NCI-H1694 treated with DMSO at 0.1 percent for 48 hours (cell line): ENCODE measurements around the gene ZNF398.
"Not testable (repeated sequence)": the region's sequence is repeated elsewhere in the genome, so short reads cannot be mapped to it uniquely, and the experiment has no call there.

Experiments
- DNase-seq: peaks from one replicate; lab custom pipeline; 2025; lab: John Stamatoyannopoulos, UW

Gene ZNF398

GRCh38 chr7:149147072-149147751, at the start of gene ZNF398:
Gene ZNF398, plus strand, starts transcription at chr7:149147453. Its CDS starts 290 bp downstream, at chr7:149147743.
- DNase-seq: peak; percentile 71

- no peak for DNase-seq
Measured at GRCh38 chr7:149099058-149099457, 48.2 kb upstream of the ZNF398 start.

- DNase-seq: no peak
Measured at GRCh38 chr7:149100821-149101220, 46.4 kb upstream of the ZNF398 start.

GRCh38 chr7:149102666-149103065, 44.6 kb upstream of the ZNF398 start:
- no peak for DNase-seq

GRCh38 chr7:149103424-149103823, 43.8 kb upstream of the ZNF398 start:
- DNase-seq: no peak

- DNase-seq: no peak
Measured at GRCh38 chr7:149104214-149104613, 43.0 kb upstream of the ZNF398 start.

GRCh38 chr7:149104749-149105148, 42.5 kb upstream of the ZNF398 start:
- DNase-seq: no peak

- DNase-seq: no peak
Measured at GRCh38 chr7:149109969-149110368, 37.3 kb upstream of the ZNF398 start.

GRCh38 chr7:149125189-149125862, 21.9 kb upstream of the ZNF398 start:
- DNase-seq: no peak

GRCh38 chr7:149125863-149126661, 21.2 kb upstream of the ZNF398 start, which contains the start of gene ZNF425:
Gene ZNF425, minus strand, starts transcription at chr7:149126324. Its CDS starts 111 bp downstream, at chr7:149126213.
- DNase-seq: peak; percentile 76

GRCh38 chr7:149126662-149127266, 20.5 kb upstream of the ZNF398 start:
- peak; percentile 50 for DNase-seq

GRCh38 chr7:149130572-149131198, 16.6 kb upstream of the ZNF398 start:
- DNase-seq: no peak

GRCh38 chr7:149133028-149133710, 14.1 kb upstream of the ZNF398 start:
- DNase-seq: no peak

- DNase-seq: no peak
Measured at GRCh38 chr7:149136118-149136517, 11.1 kb upstream of the ZNF398 start.

GRCh38 chr7:149140831-149141230, 6.4 kb upstream of the ZNF398 start:
- DNase-seq: no peak

GRCh38 chr7:149141893-149142292, 5.4 kb upstream of the ZNF398 start:
- DNase-seq: no peak

GRCh38 chr7:149144436-149144922, 2.8 kb upstream of the ZNF398 start:
- DNase-seq: not testable (repeated sequence)

GRCh38 chr7:149145031-149145845, 2.0 kb upstream of the ZNF398 start:
- DNase-seq: no peak

- no peak for DNase-seq
Measured at GRCh38 chr7:149147752-149148653, 750 bp downstream of the ZNF398 start.
